Mucosa of rectum (tissue), 2 donors: ENCODE data around the gene FAM133A.

ENCODE experiments used
- H3K27ac ChIP-seq, 2 donors: one replicate each; pipeline ENCODE4 v1.7.0; 2013; ENCODE audit warnings: inconsistent platforms in 2 of 2, low read depth in 2 of 2, low read length in 2 of 2
- H3K27me3 ChIP-seq, 2 donors: one replicate each; pipeline ENCODE4 v1.7.0; 2013; ENCODE audit warnings: low read length in 2 of 2; ENCODE audit not compliant: control insufficient read depth in 2 of 2, insufficient read depth in 2 of 2
- H3K36me3 ChIP-seq, 2 donors: one replicate each; pipeline ENCODE4 v1.7.0; 2013; ENCODE audit warnings: low read length in 2 of 2; ENCODE audit not compliant: control insufficient read depth in 2 of 2, insufficient read depth in 2 of 2
- H3K4me1 ChIP-seq, 2 donors: one replicate each; pipeline ENCODE4 v1.7.0; 2013; ENCODE audit warnings: low read length in 2 of 2, mild to moderate bottlenecking in 1 of 2; ENCODE audit not compliant: control insufficient read depth in 2 of 2, insufficient read depth in 2 of 2
- H3K4me3 ChIP-seq, 2 donors: one replicate each; pipeline ENCODE4 v1.7.0; 2013; ENCODE audit warnings: low read length in 2 of 2
- H3K9ac ChIP-seq, 2 donors: one replicate each; pipeline ENCODE4 v1.7.0; 2013; ENCODE audit warnings: low read length in 2 of 2, low read depth in 1 of 2, mild to moderate bottlenecking in 1 of 2
- H3K9me3 ChIP-seq, 2 donors: one replicate each; pipeline ENCODE4 v1.7.0; 2013; ENCODE audit warnings: low read length in 2 of 2; ENCODE audit not compliant: control insufficient read depth in 2 of 2
- donor health status: healthy.
- donor health status: Normal muscosa, but diverticular disease.

The FAM133A gene

DNA sequence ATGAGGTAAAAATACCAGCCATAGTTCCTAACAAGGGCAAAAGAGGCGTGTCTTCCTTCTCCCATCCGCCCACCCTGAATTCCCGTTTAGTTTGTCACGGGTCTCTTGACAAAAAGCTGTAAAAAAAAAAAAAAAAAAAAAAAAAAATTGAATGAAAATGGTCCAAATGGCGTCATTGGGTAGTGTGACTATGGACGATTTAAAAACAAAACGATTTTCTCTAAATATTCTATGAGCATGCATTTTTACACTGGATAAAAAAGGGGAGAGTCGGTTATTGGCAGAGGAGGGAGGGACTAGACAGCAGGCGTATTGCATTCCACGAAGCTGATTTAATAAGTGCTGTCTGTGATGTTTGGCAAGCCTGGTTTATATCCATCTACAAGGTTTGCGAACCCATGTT, at the start of gene FAM133A:
Gene FAM133A (plus strand): TSS at position 338 of the 403 bp plus-strand sequence. CDS start 35,214 bp downstream, outside the sequence.
- Histone ChIP-seq H3K36me3 (no peaks in the 10 kb centered on the region), H3K27me3 (peaks cover 0 to 8% of the 10 kb centered on the region in 2 donors), H3K9ac (peak within 1 kb of the TSS in 1 of 2 donors; percentile 32), H3K27ac (peak within 1 kb of the TSS; percentile 29 to 46), H3K4me3 (peak within 1 kb of the TSS; percentile 67 to 70), H3K9me3 (no peaks in the 10 kb centered on the region), H3K4me1 (no peaks in the 10 kb centered on the region)

DNA sequence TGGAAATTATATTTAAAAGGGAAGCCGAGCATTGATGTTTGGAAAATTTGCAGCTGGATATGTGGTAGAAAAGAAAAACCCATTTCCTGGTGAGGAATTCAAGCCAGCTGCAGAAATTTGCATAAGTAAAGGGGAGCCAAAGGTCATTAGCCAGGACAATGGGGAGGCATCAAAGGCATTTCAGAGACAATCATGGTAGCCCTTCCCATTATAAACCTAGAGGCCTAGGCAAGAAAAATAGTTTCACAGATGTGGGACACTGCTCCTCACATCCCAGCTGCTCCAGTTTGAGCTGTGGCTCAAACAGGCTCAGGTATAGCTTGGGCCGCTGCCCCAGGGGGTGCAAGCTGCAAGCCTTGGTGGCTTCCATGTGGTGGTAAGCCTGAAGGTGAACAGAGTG, 36.4 kb upstream of the FAM133A start:
- Histone ChIP-seq H3K36me3 (no peaks in the 10 kb centered on the region), H3K9me3 (peaks cover 0 to 3% of the 10 kb centered on the region in 2 donors), H3K27ac (no peak overlapping the region), H3K4me1 (no peaks in the 10 kb centered on the region), H3K9ac (no peak overlapping the region), H3K4me3 (no peak overlapping the region), H3K27me3 (no peaks in the 10 kb centered on the region)

DNA sequence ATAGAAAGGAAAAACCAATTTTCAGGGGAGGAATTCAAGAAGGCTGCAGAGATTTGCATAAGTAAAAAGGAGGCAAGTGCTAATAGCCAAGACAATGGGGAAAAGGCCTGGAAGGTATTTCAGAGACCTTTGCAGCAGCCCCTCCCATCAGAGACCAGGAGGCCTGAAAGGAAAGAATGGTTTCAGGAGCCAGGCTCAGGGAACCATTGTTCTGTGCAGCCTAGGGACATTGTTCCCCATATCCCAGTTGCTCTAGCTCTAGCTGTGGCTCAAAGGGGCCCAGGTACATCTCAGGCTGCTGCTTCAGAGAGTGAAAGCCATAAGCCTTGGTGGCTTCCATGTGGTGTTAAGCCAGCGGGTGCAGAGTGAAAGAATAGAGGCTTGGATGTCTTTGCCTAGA, 24.6 kb upstream of the FAM133A start:
- Histone ChIP-seq H3K9ac (no peak overlapping the region), H3K36me3 (no peaks in the 10 kb centered on the region), H3K4me3 (no peak overlapping the region), H3K27ac (no peak overlapping the region), H3K27me3 (no peaks in the 10 kb centered on the region), H3K4me1 (no peaks in the 10 kb centered on the region), H3K9me3 (no peaks in the 10 kb centered on the region)

DNA sequence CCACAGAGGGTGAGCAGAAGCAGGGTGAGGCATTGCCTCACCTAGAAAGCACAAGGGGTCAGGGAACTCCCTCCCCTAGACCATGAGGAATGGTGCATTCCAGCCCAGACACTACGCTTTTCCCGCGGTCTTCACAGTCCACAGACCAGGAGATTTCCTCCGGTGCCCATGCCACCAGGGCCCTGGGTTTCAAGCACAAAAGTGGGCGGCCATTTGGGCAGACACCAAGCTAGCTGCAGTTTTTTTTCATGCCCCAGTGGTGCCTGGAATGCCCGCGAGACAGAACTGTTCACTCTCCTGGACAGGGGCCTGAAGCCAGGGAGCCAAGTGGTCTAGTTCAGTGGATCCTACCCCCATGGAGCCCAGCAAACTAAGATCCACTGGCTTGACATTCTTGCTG, 13.4 kb upstream of the FAM133A start:
- Histone ChIP-seq H3K27ac (no peak overlapping the region), H3K9ac (no peak overlapping the region), H3K4me3 (no peak overlapping the region), H3K36me3 (no peaks in the 10 kb centered on the region), H3K4me1 (no peaks in the 10 kb centered on the region), H3K9me3 (no peaks in the 10 kb centered on the region), H3K27me3 (no peaks in the 10 kb centered on the region)

DNA sequence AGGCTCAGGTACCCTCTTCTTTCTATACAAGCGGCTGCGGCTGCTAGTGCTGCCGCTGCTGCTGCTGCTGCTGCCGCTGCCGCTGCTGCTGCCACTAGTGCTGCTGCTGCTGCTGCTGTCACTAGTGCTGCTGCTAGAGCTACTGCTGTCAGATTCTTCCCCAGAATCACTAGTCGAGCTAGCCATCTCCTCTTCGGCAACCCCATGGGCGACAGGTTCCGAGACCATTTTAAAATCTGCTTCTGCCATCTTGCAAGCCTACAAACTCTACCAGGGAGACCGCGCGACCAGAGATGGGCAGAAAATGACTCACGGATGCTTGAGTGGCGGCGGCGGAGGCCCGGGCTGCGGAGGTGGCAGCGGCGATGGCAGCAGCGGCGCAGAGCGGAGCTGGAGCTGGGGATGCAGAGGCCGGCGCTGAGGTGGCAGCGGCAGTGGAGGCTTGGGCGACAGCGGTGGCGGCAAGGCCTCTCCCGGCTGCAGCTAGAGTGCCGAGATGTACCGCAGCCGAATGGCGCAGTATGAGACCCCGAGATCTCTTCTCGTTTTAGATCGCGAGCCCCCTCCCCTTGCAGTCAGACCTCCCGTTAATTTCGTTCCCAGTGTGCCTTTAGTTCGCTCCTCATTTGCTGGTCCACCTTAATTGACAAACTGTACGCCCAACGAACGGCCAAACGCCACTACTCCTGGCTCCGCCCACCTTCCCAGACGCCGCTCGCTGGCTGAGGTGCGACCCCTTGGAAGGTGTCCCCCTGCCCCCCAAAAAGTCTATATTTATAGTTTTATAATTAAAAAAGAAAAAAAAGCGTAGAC, 744 bp upstream of the FAM133A start, which contains the start of gene NAP1L3:
Gene NAP1L3 (minus strand): TSS at position 523 of the 813 bp plus-strand sequence. CDS start 274 bp downstream, at position 249.
- no peaks in the 10 kb centered on the region for H3K36me3 ChIP-seq
- peak within 1 kb of the TSS in 1 of 2 donors; percentile 32 for H3K9ac ChIP-seq
- H3K4me1 ChIP-seq: no peaks in the 10 kb centered on the region
- peaks cover 0 to 8% of the 10 kb centered on the region in 2 donors for H3K27me3 ChIP-seq
- no peaks in the 10 kb centered on the region for H3K9me3 ChIP-seq
- H3K4me3 ChIP-seq: peak within 1 kb of the TSS; percentile 67 to 70
- peak within 1 kb of the TSS; percentile 29 to 46 for H3K27ac ChIP-seq

DNA sequence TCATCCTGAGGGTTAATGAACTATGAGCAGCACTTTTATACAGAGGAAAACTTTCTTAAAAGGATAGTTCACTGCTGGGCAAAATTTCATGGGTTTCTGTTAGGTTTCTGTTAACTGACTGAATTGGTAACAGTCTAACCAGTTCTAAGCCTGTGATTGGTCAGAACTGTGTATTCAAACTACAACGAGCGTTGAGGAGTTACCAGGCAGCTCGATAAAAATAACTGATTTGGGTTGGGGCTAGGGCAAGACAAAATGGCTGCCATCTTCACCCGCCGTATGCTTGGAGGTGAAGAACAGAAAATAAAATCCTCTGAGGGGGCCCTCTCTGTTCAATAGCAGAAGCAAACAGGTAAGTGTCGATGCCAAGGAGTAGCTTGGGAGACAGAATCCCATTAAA, 22.0 kb downstream of the FAM133A start:
- Histone ChIP-seq H3K4me3 (no peak overlapping the region), H3K9ac (no peak overlapping the region), H3K4me1 (no peaks in the 10 kb centered on the region), H3K9me3 (no peaks in the 10 kb centered on the region), H3K27ac (no peak overlapping the region), H3K27me3 (no peaks in the 10 kb centered on the region), H3K36me3 (no peaks in the 10 kb centered on the region)

DNA sequence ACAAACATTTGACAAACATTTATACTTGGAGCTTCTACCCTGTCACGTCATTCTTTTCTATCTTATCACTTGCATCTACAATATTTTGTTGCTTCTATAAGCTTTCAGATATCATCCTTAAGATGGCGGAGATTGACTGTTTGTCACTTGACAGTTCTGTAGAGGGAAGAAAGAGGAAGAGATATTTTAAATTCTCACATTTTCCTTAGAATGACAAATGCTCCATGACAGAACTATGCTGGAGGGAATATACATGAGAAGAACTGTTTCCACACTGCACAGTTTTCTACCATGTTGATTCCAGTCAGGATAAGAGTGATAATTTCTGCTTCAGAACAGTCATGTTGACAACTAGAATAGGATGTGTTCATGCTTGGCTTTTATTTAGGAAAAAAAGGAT, 29.7 kb downstream of the FAM133A start:
- H3K36me3 ChIP-seq: no peaks in the 10 kb centered on the region
- H3K27ac ChIP-seq: no peak overlapping the region
- no peak overlapping the region for H3K9ac ChIP-seq
- H3K4me1 ChIP-seq: no peaks in the 10 kb centered on the region
- H3K27me3 ChIP-seq: no peaks in the 10 kb centered on the region
- H3K9me3 ChIP-seq: no peaks in the 10 kb centered on the region
- no peak overlapping the region for H3K4me3 ChIP-seq

DNA sequence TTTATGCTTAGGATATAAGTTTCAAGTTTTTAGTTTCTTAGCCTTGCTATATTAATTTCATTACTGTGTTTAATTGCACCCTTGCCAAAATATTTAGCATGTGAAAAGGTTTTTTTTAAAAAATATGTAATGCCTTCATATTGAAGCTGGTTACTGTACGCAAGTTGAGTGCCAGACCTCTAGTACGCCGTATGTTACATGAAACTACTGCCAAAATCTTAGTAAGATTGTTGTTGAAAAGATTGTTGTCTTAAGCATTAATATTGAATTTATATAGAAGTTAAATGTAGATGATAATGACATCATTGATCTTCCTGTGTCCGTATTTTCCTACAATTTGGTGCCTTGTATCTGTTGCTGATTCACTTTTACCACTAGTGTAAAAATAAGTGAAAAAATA, 37.1 kb downstream of the FAM133A start:
- Histone ChIP-seq H3K4me3 (no peak overlapping the region), H3K9ac (no peak overlapping the region), H3K36me3 (no peaks in the 10 kb centered on the region), H3K27ac (no peak overlapping the region), H3K27me3 (no peaks in the 10 kb centered on the region), H3K9me3 (no peaks in the 10 kb centered on the region), H3K4me1 (no peaks in the 10 kb centered on the region)

DNA sequence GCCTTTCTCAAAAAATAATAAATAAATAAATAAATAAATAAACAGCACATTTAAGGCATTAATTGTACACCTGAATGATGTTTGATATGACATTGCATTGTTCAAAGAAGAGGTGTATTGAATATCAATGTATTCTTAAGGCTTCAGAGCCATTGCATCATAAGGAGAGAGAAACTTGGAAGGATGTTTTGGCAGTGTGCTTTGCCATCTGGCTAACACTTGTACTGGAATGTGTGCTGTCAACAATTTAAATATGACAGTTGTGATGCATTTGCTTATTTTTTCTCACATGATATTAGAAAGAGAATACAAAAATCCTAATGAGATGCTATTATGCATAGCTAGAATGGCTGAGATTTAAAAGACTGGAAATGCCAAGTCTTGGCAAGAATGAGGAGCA, 67.8 kb downstream of the FAM133A start:
- Histone ChIP-seq H3K4me1 (no peaks in the 10 kb centered on the region), H3K36me3 (no peaks in the 10 kb centered on the region), H3K9ac (no peak overlapping the region), H3K27ac (no peak overlapping the region), H3K27me3 (no peaks in the 10 kb centered on the region), H3K4me3 (no peak overlapping the region), H3K9me3 (no peaks in the 10 kb centered on the region)

DNA sequence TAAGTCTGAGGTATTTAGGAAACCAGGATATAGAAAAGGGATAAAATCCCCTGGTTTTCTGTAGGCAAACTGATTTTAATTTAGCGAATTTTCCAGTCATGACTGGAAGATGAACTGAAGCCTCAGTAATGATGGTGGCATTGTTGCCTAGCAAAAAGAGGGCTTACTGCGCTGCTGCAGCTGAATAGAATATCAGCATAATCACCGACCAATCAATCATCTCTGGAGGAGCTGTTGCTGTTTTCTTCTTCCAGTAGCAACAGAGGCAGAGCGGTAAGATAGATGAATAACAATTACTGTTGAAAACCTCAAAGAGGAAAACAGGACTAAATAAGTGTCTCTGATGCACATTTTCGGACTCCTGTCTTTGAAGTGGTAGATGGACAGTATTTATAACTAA, 86.2 kb downstream of the FAM133A start:
- no peaks in the 10 kb centered on the region for H3K36me3 ChIP-seq
- H3K27me3 ChIP-seq: no peaks in the 10 kb centered on the region
- H3K4me1 ChIP-seq: no peaks in the 10 kb centered on the region
- no peaks in the 10 kb centered on the region for H3K9me3 ChIP-seq
- H3K9ac ChIP-seq: no peak overlapping the region
- no peak overlapping the region for H3K4me3 ChIP-seq
- H3K27ac ChIP-seq: no peak overlapping the region
